ENCODE data around the gene FRS3. TPM values are rescaled to one million over a fixed set of nuclear protein-coding genes. Genes with fewer than 3 reads are reported as not detected.

Gene FRS3
- total and polyA plus RNA-seq, 2 of the 13 experiments (the other 11 are each of a cell fraction or from before 2014, with no cell fraction given), result 3.0 to 7.4 TPM

DNA sequence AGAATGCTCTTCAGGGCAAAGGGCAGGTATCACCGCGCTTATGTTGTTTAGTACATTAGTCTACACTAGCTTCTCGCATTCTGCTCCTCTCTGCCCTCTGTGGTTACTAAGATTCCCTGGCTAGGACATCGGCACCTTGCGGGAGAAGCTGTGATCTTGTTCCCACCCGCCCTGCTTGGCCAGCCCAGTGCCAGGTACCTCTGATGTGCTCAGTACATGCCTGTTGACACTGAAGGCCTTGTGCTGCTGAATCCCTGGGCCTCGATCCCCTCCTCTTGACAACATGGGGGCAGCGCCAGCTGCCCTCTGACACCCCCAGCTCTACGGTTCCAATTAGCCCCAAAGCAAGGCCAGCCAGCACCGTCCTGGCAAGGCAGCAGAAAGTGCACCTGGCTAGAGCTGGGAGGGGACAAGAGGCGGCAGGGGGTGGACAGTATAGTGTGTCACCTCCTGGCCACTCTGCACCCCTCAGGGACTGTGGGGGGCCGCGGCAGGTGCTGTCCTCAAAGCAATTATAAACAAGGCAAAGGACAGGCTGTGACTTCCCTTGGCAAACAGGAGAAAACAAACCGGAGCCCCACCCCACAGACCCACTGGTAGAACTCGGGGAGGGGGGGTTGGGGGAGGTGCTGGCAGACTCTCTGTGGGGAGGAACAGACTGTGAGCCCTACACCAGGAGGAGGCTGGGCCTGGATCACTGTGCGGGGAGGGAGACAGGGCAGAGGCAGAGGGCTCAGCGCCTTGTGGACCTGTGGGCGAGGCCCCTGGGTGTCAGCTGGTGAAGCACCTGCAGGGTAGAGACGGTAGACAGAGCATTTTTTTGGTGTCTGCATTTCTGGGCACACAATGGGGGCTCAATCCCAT lies 51.4 kb downstream of the FRS3 start (continued):
- TF ChIP-seq TAF1 (CRISPR knock-in tag; IDR thresholded peaks at IDR 0.05), result no peak
- no peak for TF ChIP-seq ZNF24 (IDR thresholded peaks at IDR 0.05)
- no peak for TF ChIP-seq RFXAP (CRISPR knock-in tag; IDR thresholded peaks at IDR 0.05; ENCODE audit: borderline replicate concordance)
- no peak for TF ChIP-seq CCAR2 (optimal IDR thresholded peaks at IDR 0.05; ENCODE audit: low read depth, low read length)
- no peak for TF ChIP-seq ZNF563 (CRISPR knock-in tag; IDR thresholded peaks at IDR 0.05)
- TF ChIP-seq TBP (CRISPR knock-in tag; IDR thresholded peaks at IDR 0.05), result no peak
- no peak for TF ChIP-seq MED8 (CRISPR knock-in tag; IDR thresholded peaks at IDR 0.05; ENCODE audit: insufficient replicate concordance)
- no peak for TF ChIP-seq MAFG (CRISPR knock-in tag; IDR thresholded peaks at IDR 0.05)
- TF ChIP-seq, protein P1, sequence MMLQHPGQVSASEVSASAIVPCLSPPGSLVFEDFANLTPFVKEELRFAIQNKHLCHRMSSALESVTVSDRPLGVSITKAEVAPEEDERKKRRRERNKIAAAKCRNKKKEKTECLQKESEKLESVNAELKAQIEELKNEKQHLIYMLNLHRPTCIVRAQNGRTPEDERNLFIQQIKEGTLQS (CRISPR knock-in tag; IDR thresholded peaks at IDR 0.05), result no peak
- no peak for TF ChIP-seq CEBPB (IDR thresholded peaks at IDR 0.05; ENCODE audit: borderline replicate concordance, low read depth, low read length)
- no peak for TF ChIP-seq ZNF672 (CRISPR knock-in tag; IDR thresholded peaks at IDR 0.05)
- TF ChIP-seq, protein P2, sequence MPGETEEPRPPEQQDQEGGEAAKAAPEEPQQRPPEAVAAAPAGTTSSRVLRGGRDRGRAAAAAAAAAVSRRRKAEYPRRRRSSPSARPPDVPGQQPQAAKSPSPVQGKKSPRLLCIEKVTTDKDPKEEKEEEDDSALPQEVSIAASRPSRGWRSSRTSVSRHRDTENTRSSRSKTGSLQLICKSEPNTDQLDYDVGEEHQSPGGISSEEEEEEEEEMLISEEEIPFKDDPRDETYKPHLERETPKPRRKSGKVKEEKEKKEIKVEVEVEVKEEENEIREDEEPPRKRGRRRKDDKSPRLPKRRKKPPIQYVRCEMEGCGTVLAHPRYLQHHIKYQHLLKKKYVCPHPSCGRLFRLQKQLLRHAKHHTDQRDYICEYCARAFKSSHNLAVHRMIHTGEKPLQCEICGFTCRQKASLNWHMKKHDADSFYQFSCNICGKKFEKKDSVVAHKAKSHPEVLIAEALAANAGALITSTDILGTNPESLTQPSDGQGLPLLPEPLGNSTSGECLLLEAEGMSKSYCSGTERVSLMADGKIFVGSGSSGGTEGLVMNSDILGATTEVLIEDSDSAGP (CRISPR knock-in tag; IDR thresholded peaks at IDR 0.05; ENCODE audit: borderline replicate concordance), result peak; percentile 59; the same call in 1 of the 2 replicates
- TF ChIP-seq KAT8 (CRISPR knock-in tag; IDR thresholded peaks at IDR 0.05), result no peak
- TF ChIP-seq, protein P3, sequence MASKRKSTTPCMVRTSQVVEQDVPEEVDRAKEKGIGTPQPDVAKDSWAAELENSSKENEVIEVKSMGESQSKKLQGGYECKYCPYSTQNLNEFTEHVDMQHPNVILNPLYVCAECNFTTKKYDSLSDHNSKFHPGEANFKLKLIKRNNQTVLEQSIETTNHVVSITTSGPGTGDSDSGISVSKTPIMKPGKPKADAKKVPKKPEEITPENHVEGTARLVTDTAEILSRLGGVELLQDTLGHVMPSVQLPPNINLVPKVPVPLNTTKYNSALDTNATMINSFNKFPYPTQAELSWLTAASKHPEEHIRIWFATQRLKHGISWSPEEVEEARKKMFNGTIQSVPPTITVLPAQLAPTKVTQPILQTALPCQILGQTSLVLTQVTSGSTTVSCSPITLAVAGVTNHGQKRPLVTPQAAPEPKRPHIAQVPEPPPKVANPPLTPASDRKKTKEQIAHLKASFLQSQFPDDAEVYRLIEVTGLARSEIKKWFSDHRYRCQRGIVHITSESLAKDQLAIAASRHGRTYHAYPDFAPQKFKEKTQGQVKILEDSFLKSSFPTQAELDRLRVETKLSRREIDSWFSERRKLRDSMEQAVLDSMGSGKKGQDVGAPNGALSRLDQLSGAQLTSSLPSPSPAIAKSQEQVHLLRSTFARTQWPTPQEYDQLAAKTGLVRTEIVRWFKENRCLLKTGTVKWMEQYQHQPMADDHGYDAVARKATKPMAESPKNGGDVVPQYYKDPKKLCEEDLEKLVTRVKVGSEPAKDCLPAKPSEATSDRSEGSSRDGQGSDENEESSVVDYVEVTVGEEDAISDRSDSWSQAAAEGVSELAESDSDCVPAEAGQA (IDR thresholded peaks at IDR 0.05; ENCODE audit: low read depth), result no peak
- TF ChIP-seq, protein P3 (CRISPR knock-in tag; IDR thresholded peaks at IDR 0.05; ENCODE audit: borderline replicate concordance), result no peak
- no peak for TF ChIP-seq ZNF616 (CRISPR knock-in tag; IDR thresholded peaks at IDR 0.05; ENCODE audit: low read depth)
- TF ChIP-seq SOX5 (CRISPR knock-in tag; IDR thresholded peaks at IDR 0.05; ENCODE audit: borderline replicate concordance), result peak; percentile 44; the same call in 1 of the 2 replicates
- no peak for TF ChIP-seq ZNF878 (CRISPR knock-in tag; IDR thresholded peaks at IDR 0.05)
- TF ChIP-seq NFYB (CRISPR knock-in tag; IDR thresholded peaks at IDR 0.05), result no peak
- TF ChIP-seq, protein P4, sequence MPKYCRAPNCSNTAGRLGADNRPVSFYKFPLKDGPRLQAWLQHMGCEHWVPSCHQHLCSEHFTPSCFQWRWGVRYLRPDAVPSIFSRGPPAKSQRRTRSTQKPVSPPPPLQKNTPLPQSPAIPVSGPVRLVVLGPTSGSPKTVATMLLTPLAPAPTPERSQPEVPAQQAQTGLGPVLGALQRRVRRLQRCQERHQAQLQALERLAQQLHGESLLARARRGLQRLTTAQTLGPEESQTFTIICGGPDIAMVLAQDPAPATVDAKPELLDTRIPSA (CRISPR knock-in tag; IDR thresholded peaks at IDR 0.05; ENCODE audit: borderline replicate concordance), result no peak
- no peak for TF ChIP-seq ZNF326 (CRISPR knock-in tag; IDR thresholded peaks at IDR 0.05; ENCODE audit: borderline replicate concordance)
